HepG2 (cell line): ENCODE data around the gene DCAF7. TPM values are rescaled to one million over a fixed set of nuclear protein-coding genes. Genes with fewer than 3 reads are reported as not detected.
A peak's percentile ranks its signal among the peaks of the same experiment; 100 is the strongest.

Experiments used
- BORCS8-MEF2B ChIP-seq: sonication (generic); formaldehyde crosslinking; IDR thresholded peaks from 2 replicates; pipeline ENCODE4 v1.8.0; 2022; ENCODE audit warnings: mild to moderate bottlenecking, missing genetic modification reagents
- MAZ ChIP-seq, 2 experiments: sonication (generic) in 1 of 2; formaldehyde crosslinking in 1 of 2; IDR thresholded peaks; 2 replicates each; pipeline versions ENCODE4 v1.5.0 to v1.6.1; 2012 to 2020; ENCODE audit warnings: low read depth in 2 of 2, mild to moderate bottlenecking in 2 of 2, borderline replicate concordance in 1 of 2, improper control_type of control experiment in 1 of 2, low read length in 1 of 2, missing genetic modification reagents in 1 of 2, moderate library complexity in 1 of 2
- MTERF4 ChIP-seq: sonication (generic); formaldehyde crosslinking; IDR thresholded peaks from 2 replicates; pipeline ENCODE4 v1.8.0; 2023; ENCODE audit warnings: mild to moderate bottlenecking, missing genetic modification reagents
- SIX1 ChIP-seq: sonication (generic); formaldehyde crosslinking; IDR thresholded peaks from 2 replicates; pipeline ENCODE4 v1.4.0; 2020; ENCODE audit warnings: missing genetic modification reagents, borderline replicate concordance
- USF2 ChIP-seq, 2 experiments: sonication (generic) in 1 of 2; formaldehyde crosslinking in 1 of 2; IDR thresholded peaks; 2 replicates each; pipeline versions ENCODE4 v1.5.1 to v1.6.1; 2011 to 2020; ENCODE audit warnings: borderline replicate concordance in 1 of 2, low read depth in 1 of 2, low read length in 1 of 2, mild to moderate bottlenecking in 1 of 2, missing genetic modification reagents in 1 of 2, moderate library complexity in 1 of 2
- ZBTB40 ChIP-seq, 2 experiments: fragments of 450-650 bp in 1 of 2; sonication (generic) in 1 of 2; formaldehyde crosslinking in 1 of 2; IDR thresholded peaks; 2 replicates each; pipeline versions ENCODE4 v1.6.1 to v1.8.0; 2016 to 2022; ENCODE audit warnings: antibody characterized with exemption in 1 of 2, mild to moderate bottlenecking in 1 of 2, missing genetic modification reagents in 1 of 2
- ZIK1 ChIP-seq: sonication (generic); formaldehyde crosslinking; IDR thresholded peaks from 2 replicates; pipeline ENCODE4 v1.5.0; 2020; ENCODE audit warnings: mild to moderate bottlenecking, low read depth, missing genetic modification reagents, borderline replicate concordance
- ZNF225 ChIP-seq: sonication (generic); formaldehyde crosslinking; IDR thresholded peaks from 2 replicates; pipeline ENCODE4 v1.4.0; 2020; ENCODE audit warnings: mild to moderate bottlenecking, missing genetic modification reagents
- ZNF280B ChIP-seq: sonication (generic); formaldehyde crosslinking; IDR thresholded peaks from 2 replicates; pipeline ENCODE4 v1.5.0; 2020; ENCODE audit warnings: missing genetic modification reagents, mild to moderate bottlenecking, borderline replicate concordance
- ZNF557 ChIP-seq: sonication (generic); formaldehyde crosslinking; IDR thresholded peaks from 2 replicates; pipeline ENCODE4 v1.4.0; 2020; ENCODE audit warnings: missing genetic modification reagents
- polyA plus RNA-seq, 8 experiments: library from polyadenylated mRNA; depleted of rRNA in 3 of 8; stranded (reverse) in 7 of 8; unstranded in 1 of 8; fragments of >200 nt; fragmentation: Illumina TruSeq in 4 of 8; extraction: Trizol in 4 of 8; gene quantifications; 2 replicates each; pipeline versions ENCODE4 v1.2.1 to v1.2.3, GENCODE V29; 2011 to 2016; ENCODE audit warnings: low read depth in 4 of 8, missing spikeins in 1 of 8, mixed read lengths in 1 of 8; ENCODE audit not compliant: insufficient read depth in 1 of 8
- total RNA-seq, 5 experiments: library from RNA; depleted of rRNA; stranded (reverse); fragments of >200 nt; fragmentation: Illumina TruSeq; extraction: Trizol; gene quantifications; 2 replicates each; pipeline ENCODE4 v1.2.3, GENCODE V29; 2016; ENCODE audit warnings: low read depth in 1 of 5

The DCAF7 gene
- total and polyA plus RNA-seq, 2 of the 13 experiments (the other 11 are each of a cell fraction or from before 2014, with no cell fraction given): 55.2 to 73.4 TPM

- TF ChIP-seq ZBTB40 (IDR thresholded peaks at IDR 0.05) (peak; percentile 95), ZBTB40 (CRISPR knock-in tag; IDR thresholded peaks at IDR 0.05) (peak; percentile 94), MAZ (IDR thresholded peaks at IDR 0.05; ENCODE audit: borderline replicate concordance, low read depth, low read length) (peak; percentile 84), MAZ (CRISPR knock-in tag; IDR thresholded peaks at IDR 0.05; ENCODE audit: low read depth) (peak; percentile 92), ZNF225 (peak; percentile 92), ZNF280B (CRISPR knock-in tag) (peak; percentile 95; the same call in 1 of the 2 replicates), SIX1 (peak; percentile 60; the same call in 1 of the 2 replicates), MTERF4 (CRISPR knock-in tag) (peak; percentile 95), ZIK1 (CRISPR knock-in tag) (peak; percentile 85), ZNF557 (CRISPR knock-in tag) (peak; percentile 73; the same call in 1 of the 2 replicates), USF2 (IDR thresholded peaks at IDR 0.05; ENCODE audit: low read depth, low read length) (no peak), USF2 (CRISPR knock-in tag; IDR thresholded peaks at IDR 0.05; ENCODE audit: borderline replicate concordance) (no peak), BORCS8-MEF2B (CRISPR knock-in tag) (peak; percentile 88)
Observed at GRCh38 chr17:63600569-63601438, 50.5 kb downstream of the DCAF7 start, which contains the start of gene TACO1 (continued).
